Adrenal gland (tissue), 12 donors: ENCODE data around the gene GATC. TPM values are rescaled to one million over a fixed set of nuclear protein-coding genes. Genes with fewer than 3 reads are reported as not detected.

Source experiments
- DNase-seq, 7 donors: peaks; one replicate each; pipeline ENCODE4 v3.0.0-alpha.2; 2019 to 2020
- H3K27ac ChIP-seq, 5 donors: fragments of 200-600 bp; sonication (generic) in 4 of 5; 1 replicate in 3 of 5; 2 replicates in 2 of 5; pipeline versions ENCODE4 v1.5.1 to v1.8.0; 2016 to 2020; ENCODE audit warnings: mild to moderate bottlenecking in 1 of 5
- H3K27me3 ChIP-seq: fragments of 200-600 bp; 2 replicates; pipeline ENCODE4 v1.8.0; 2021
- H3K36me3 ChIP-seq, 2 donors: fragments of 200-600 bp; replicated peaks in 1 of 2; 1 replicate in 1 of 2; 2 replicates in 1 of 2; pipeline versions ENCODE4 v1.5.1 to v1.8.0; 2018 to 2022
- H3K4me1 ChIP-seq, 2 donors: fragments of 200-600 bp; replicated peaks in 1 of 2; 1 replicate in 1 of 2; 2 replicates in 1 of 2; pipeline versions ENCODE4 v1.5.1 to v1.8.0; 2018 to 2021
- H3K4me3 ChIP-seq, 4 donors: fragments of 200-600 bp; sonication (generic) in 3 of 4; one replicate each; pipeline ENCODE4 v1.5.1; 2016 to 2018
- H3K9me3 ChIP-seq, 3 donors: fragments of 200-600 bp; sonication (generic) in 1 of 3; replicated peaks in 1 of 3; 1 replicate in 2 of 3; 2 replicates in 1 of 3; pipeline versions ENCODE4 v1.5.1 to v1.8.0; 2016 to 2021
- CTCF ChIP-seq, 6 experiments: fragments of 450-650 bp in 4 of 6; fragments of 200-600 bp in 2 of 6; sonication (generic) in 1 of 6; IDR thresholded peaks; 1 replicate in 5 of 6; 2 replicates in 1 of 6; pipeline versions ENCODE4 v1.5.1 to v1.8.0; 2016 to 2021; ENCODE audit warnings: antibody characterized with exemption in 6 of 6, mild to moderate bottlenecking in 2 of 6, moderate library complexity in 1 of 6
- POLR2A ChIP-seq, 2 donors: fragments of 450-650 bp; IDR thresholded peaks; one replicate each; pipeline ENCODE4 v1.6.1; 2017; ENCODE audit warnings: antibody characterized with exemption in 2 of 2, mild to moderate bottlenecking in 2 of 2, moderate library complexity in 1 of 2
- WGBS, 4 donors: extraction: QIAGEN DNeasy Blood & Tissue Kit in 2 of 4; methylation state at CpG; one replicate each; pipeline versions ENCODE4 v1.1.5 to v1.1.7; 2013 to 2017; 5-methylcytosine and 5-hydroxymethylcytosine counted together
- intact Hi-C, 2 donors: fragments of 100-400 bp; cut with DNase I; formaldehyde crosslinking; loops; one replicate each; pipeline versions ENCODE4 v1.14.1 to v1.15.0; 2022 to 2023
- polyA plus RNA-seq, 3 donors: library from polyadenylated mRNA; stranded (reverse); fragments of 200-250 nt in 2 of 3; fragments of 350-450 nt in 1 of 3; fragmentation: Illumina TruSeq in 1 of 3; extraction: RNeasy Lipid Tissue Mini Kit (QIAGEN cat#74804) in 1 of 3; gene quantifications; one replicate each; pipeline ENCODE4 v1.2.3, GENCODE V29; 2013 to 2014
- total RNA-seq, 9 donors: library from RNA; depleted of rRNA in 4 of 9; stranded (reverse); fragments of >200 nt in 4 of 9; fragments of 120-200 nt in 1 of 9; fragmentation: NEBNext Ultra II Directional in 1 of 9; extraction: Animal tissue kit (Norgen Biotek cat#: 25700) in 1 of 9; gene quantifications; one replicate each; pipeline versions ENCODE4 v1.1.0 to v1.2.4, GENCODE V29; 2013 to 2023
- donor health status: healthy with polysubstance abuse.
- donor health status: Bipolar disorder and iron deficiency.
- donor health status: DM: yes; HTN: yes; CAD: no.
- donor health status: DM: no; HTN: no; CAD: no.
- donor health status: DM: no; HTN: no; CAD: no.
- donor health status: DM: yes; HTN: yes; CAD: no.

The GATC gene
- total and polyA plus RNA-seq, 12 donors: 9.0 to 43.6 (median 30.2) TPM

- Histone ChIP-seq H3K4me3 (no peak overlapping the region), H3K4me1 (peaks cover 10 to 11% of the 10 kb centered on the region in 2 donors), H3K27ac (peak overlapping the region; percentile 24 to 81 (median 55)), H3K9me3 (no peaks in the 10 kb centered on the region), H3K36me3 (no peaks in the 10 kb centered on the region), H3K27me3 (no peaks in the 10 kb centered on the region)
- WGBS, 4 donors: 61 to 70% (median 63%) methylated on average over 5 of the region's 5 CpGs
- intact Hi-C loops: no loop called here
- DNase-seq: peak in 1 of 7 donors; percentile 21
- no peak for TF ChIP-seq CTCF (IDR thresholded peaks at IDR 0.05)
- TF ChIP-seq POLR2A (IDR thresholded peaks at IDR 0.05): no peak
Observed at GRCh38 chr12:120488057-120488640, 41.9 kb downstream of the GATC start.

GRCh38 chr12:120489018-120489417 is 42.8 kb downstream of the GATC start:
- no peaks in the 10 kb centered on the region for H3K27me3 ChIP-seq
- DNase-seq: no peak
- intact Hi-C loops: no loop called here
- H3K27ac ChIP-seq: no peak overlapping the region
- no peaks in the 10 kb centered on the region for H3K36me3 ChIP-seq
- H3K9me3 ChIP-seq: no peaks in the 10 kb centered on the region
- TF ChIP-seq POLR2A (IDR thresholded peaks at IDR 0.05) (no peak), CTCF (IDR thresholded peaks at IDR 0.05) (no peak)
- WGBS, 4 donors: 96 to 98% (median 97%) methylated on average over 4 of the region's 4 CpGs
- H3K4me3 ChIP-seq: no peak overlapping the region
- peaks cover 10 to 11% of the 10 kb centered on the region in 2 donors for H3K4me1 ChIP-seq

GRCh38 chr12:120490325-120490724 is 44.1 kb downstream of the GATC start:
- DNase-seq: no peak
- Histone ChIP-seq H3K27ac (no peak overlapping the region), H3K4me3 (no peak overlapping the region), H3K9me3 (no peaks in the 10 kb centered on the region), H3K27me3 (no peaks in the 10 kb centered on the region), H3K36me3 (no peaks in the 10 kb centered on the region), H3K4me1 (peaks cover 15 to 17% of the 10 kb centered on the region in 2 donors)
- TF ChIP-seq CTCF (IDR thresholded peaks at IDR 0.05): no peak
- TF ChIP-seq POLR2A (IDR thresholded peaks at IDR 0.05): no peak
- 88 to 100% (median 93%) methylated on average over 5 of the region's 5 CpGs for WGBS, 4 donors
- intact Hi-C loops: no loop called here

GRCh38 chr12:120490833-120491512 is 44.7 kb downstream of the GATC start:
- no peaks in the 10 kb centered on the region for H3K9me3 ChIP-seq
- DNase-seq: no peak
- no peaks in the 10 kb centered on the region for H3K27me3 ChIP-seq
- no peak overlapping the region for H3K4me3 ChIP-seq
- intact Hi-C loops: no loop called here
- no peaks in the 10 kb centered on the region for H3K36me3 ChIP-seq
- no peak overlapping the region for H3K27ac ChIP-seq
- TF ChIP-seq CTCF (IDR thresholded peaks at IDR 0.05) (no peak), POLR2A (IDR thresholded peaks at IDR 0.05) (no peak)
- WGBS, 4 donors: 83 to 90% (median 86%) methylated on average over 2 of the region's 2 CpGs
- peaks cover 17 to 18% of the 10 kb centered on the region in 2 donors for H3K4me1 ChIP-seq
